DND-41 (cell line): ENCODE data around the gene TMEM45A.

Experiments
- EZH2 ChIP-seq: IDR thresholded peaks from 3 replicates; pipeline ENCODE4 v1.6.1; 2012; ENCODE audit warnings: borderline replicate concordance, low read depth, mild to moderate bottlenecking, moderate library complexity, low read length, inconsistent platforms; ENCODE audit not compliant: severe bottlenecking
- TF ChIP-seq, protein P1 (sequence below): IDR thresholded peaks from 2 replicates; pipeline ENCODE4 v1.5.1; 2012; ENCODE audit warnings: borderline replicate concordance, low read length, moderate library complexity, mild to moderate bottlenecking; ENCODE audit not compliant: poor library complexity, severe bottlenecking; ENCODE audit errors: extremely low read depth

DNA sequence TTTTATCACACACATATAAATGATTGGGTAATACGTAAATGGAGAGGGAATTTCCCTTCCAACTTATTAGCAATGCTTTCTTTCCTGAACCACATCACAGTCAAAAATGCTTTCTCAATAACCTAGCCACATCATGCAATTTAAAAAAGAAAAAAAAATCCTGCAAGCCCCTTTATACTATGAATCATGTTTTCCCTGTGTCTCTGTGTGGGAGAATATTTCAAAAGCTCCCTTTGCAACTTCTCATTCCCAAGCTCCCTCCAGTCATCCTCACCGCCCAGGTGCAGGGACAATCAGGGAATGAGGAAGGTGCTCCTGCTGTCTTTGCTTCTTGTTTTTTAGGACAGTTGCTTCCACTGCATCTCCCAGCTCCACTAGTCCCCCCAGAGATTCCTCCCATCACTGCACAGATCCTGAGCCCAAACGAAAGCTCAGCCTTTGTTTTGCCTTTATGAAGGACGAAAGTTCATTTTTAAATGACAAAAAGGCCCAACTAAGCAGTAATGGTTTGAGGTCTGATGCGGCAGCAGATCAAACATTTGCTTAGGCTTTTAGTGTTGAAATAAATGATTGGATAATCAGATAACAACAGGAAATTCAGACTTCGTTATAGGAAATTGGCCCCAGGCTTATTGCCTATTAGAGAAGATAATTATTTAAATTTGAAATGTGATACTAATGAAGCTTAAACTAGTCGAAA lies 69.2 kb downstream of the TMEM45A start:
- TF ChIP-seq, protein P1, sequence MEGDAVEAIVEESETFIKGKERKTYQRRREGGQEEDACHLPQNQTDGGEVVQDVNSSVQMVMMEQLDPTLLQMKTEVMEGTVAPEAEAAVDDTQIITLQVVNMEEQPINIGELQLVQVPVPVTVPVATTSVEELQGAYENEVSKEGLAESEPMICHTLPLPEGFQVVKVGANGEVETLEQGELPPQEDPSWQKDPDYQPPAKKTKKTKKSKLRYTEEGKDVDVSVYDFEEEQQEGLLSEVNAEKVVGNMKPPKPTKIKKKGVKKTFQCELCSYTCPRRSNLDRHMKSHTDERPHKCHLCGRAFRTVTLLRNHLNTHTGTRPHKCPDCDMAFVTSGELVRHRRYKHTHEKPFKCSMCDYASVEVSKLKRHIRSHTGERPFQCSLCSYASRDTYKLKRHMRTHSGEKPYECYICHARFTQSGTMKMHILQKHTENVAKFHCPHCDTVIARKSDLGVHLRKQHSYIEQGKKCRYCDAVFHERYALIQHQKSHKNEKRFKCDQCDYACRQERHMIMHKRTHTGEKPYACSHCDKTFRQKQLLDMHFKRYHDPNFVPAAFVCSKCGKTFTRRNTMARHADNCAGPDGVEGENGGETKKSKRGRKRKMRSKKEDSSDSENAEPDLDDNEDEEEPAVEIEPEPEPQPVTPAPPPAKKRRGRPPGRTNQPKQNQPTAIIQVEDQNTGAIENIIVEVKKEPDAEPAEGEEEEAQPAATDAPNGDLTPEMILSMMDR, result no peak
- no peak for TF ChIP-seq EZH2
